HepG2 (cell line): ENCODE measurements around the gene FXN. TPM values are rescaled to one million over a fixed set of nuclear protein-coding genes. Genes with fewer than 3 reads are reported as not detected.

Experiments used
- FOXC1 ChIP-seq: sonication (generic); formaldehyde crosslinking; IDR thresholded peaks from 2 replicates; pipeline ENCODE4 v1.8.0; 2022; ENCODE audit warnings: mild to moderate bottlenecking, missing genetic modification reagents, borderline replicate concordance
- FOXJ3 ChIP-seq: sonication (generic); formaldehyde crosslinking; IDR thresholded peaks from 2 replicates; pipeline ENCODE4 v1.4.0; 2020; ENCODE audit warnings: missing genetic modification reagents, mild to moderate bottlenecking, borderline replicate concordance
- HOXA5 ChIP-seq: sonication (generic); formaldehyde crosslinking; IDR thresholded peaks from 2 replicates; pipeline ENCODE4 v1.4.0; 2020; ENCODE audit warnings: missing genetic modification reagents
- IKZF4 ChIP-seq: sonication (generic); formaldehyde crosslinking; IDR thresholded peaks from 2 replicates; pipeline ENCODE4 v1.5.1; 2020; ENCODE audit warnings: borderline replicate concordance, mild to moderate bottlenecking, low read depth, missing genetic modification reagents; ENCODE audit errors: not compliant biosample characterization
- NFYB ChIP-seq: sonication (generic); formaldehyde crosslinking; IDR thresholded peaks from 2 replicates; pipeline ENCODE4 v1.4.0; 2020; ENCODE audit warnings: missing genetic modification reagents
- NR2F1 ChIP-seq, 2 experiments: fragments of 450-650 bp in 1 of 2; formaldehyde crosslinking in 1 of 2; IDR thresholded peaks; 2 replicates each; pipeline versions ENCODE4 v1.5.0 to v1.6.1; 2016 to 2020; ENCODE audit warnings: mild to moderate bottlenecking in 1 of 2, missing compliant biosample characterization in 1 of 2, missing genetic modification reagents in 1 of 2, moderate library complexity in 1 of 2
- SNAI1 ChIP-seq: sonication (generic); formaldehyde crosslinking; IDR thresholded peaks from 2 replicates; pipeline ENCODE4 v1.5.0; 2020; ENCODE audit warnings: mild to moderate bottlenecking, missing genetic modification reagents, borderline replicate concordance
- SSRP1 ChIP-seq: IDR thresholded peaks from 2 replicates; pipeline ENCODE4 v1.6.1; 2016; ENCODE audit warnings: control low read depth
- XRCC5 ChIP-seq: fragments of 200-400 bp; formaldehyde crosslinking; optimal IDR thresholded peaks from 2 replicates; pipeline ENCODE3; 2017; ENCODE audit warnings: mild to moderate bottlenecking, low read length
- ZFP37 ChIP-seq: sonication (generic); formaldehyde crosslinking; IDR thresholded peaks from 2 replicates; pipeline ENCODE4 v1.4.0; 2020; ENCODE audit warnings: missing genetic modification reagents, borderline replicate concordance
- ZNF563 ChIP-seq: sonication (generic); formaldehyde crosslinking; IDR thresholded peaks from 2 replicates; pipeline ENCODE4 v1.8.0; 2022; ENCODE audit warnings: mild to moderate bottlenecking, moderate library complexity, missing genetic modification reagents
- polyA plus RNA-seq, 8 experiments: library from polyadenylated mRNA; depleted of rRNA in 3 of 8; stranded (reverse) in 7 of 8; unstranded in 1 of 8; fragments of >200 nt; fragmentation: Illumina TruSeq in 4 of 8; extraction: Trizol in 4 of 8; gene quantifications; 2 replicates each; pipeline versions ENCODE4 v1.2.1 to v1.2.3, GENCODE V29; 2011 to 2016; ENCODE audit warnings: low read depth in 4 of 8, missing spikeins in 1 of 8, mixed read lengths in 1 of 8; ENCODE audit not compliant: insufficient read depth in 1 of 8
- total RNA-seq, 5 experiments: library from RNA; depleted of rRNA; stranded (reverse); fragments of >200 nt; fragmentation: Illumina TruSeq; extraction: Trizol; gene quantifications; 2 replicates each; pipeline ENCODE4 v1.2.3, GENCODE V29; 2016; ENCODE audit warnings: low read depth in 1 of 5
- TF ChIP-seq, protein P1 (sequence below): sonication (generic); formaldehyde crosslinking; IDR thresholded peaks from 2 replicates; pipeline ENCODE4 v1.4.0; 2020; ENCODE audit warnings: missing genetic modification reagents
- TF ChIP-seq, protein P2 (sequence below), 2 experiments: fragments of 450-650 bp in 1 of 2; sonication (generic) in 1 of 2; formaldehyde crosslinking in 1 of 2; IDR thresholded peaks; 2 replicates each; pipeline versions ENCODE4 v1.6.1 to v1.8.0; 2016 to 2022; ENCODE audit warnings: antibody characterized with exemption in 1 of 2, mild to moderate bottlenecking in 1 of 2, missing genetic modification reagents in 1 of 2

The FXN gene
- total and polyA plus RNA-seq, 2 of the 13 experiments (the other 11 are each of a cell fraction or from before 2014, with no cell fraction given): 24.1 to 26.0 TPM

DNA sequence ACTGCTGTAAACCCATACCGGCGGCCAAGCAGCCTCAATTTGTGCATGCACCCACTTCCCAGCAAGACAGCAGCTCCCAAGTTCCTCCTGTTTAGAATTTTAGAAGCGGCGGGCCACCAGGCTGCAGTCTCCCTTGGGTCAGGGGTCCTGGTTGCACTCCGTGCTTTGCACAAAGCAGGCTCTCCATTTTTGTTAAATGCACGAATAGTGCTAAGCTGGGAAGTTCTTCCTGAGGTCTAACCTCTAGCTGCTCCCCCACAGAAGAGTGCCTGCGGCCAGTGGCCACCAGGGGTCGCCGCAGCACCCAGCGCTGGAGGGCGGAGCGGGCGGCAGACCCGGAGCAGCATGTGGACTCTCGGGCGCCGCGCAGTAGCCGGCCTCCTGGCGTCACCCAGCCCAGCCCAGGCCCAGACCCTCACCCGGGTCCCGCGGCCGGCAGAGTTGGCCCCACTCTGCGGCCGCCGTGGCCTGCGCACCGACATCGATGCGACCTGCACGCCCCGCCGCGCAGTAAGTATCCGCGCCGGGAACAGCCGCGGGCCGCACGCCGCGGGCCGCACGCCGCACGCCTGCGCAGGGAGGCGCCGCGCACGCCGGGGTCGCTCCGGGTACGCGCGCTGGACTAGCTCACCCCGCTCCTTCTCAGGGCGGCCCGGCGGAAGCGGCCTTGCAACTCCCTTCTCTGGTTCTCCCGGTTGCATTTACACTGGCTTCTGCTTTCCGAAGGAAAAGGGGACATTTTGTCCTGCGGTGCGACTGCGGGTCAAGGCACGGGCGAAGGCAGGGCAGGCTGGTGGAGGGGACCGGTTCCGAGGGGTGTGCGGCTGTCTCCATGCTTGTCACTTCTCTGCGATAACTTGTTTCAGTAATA is at the start of gene FXN (continued):
- TF ChIP-seq SNAI1 (CRISPR knock-in tag): peak; percentile 86; the same call in 1 of the 2 replicates
- TF ChIP-seq ZNF563 (CRISPR knock-in tag): peak; percentile 77
- TF ChIP-seq, protein P1, sequence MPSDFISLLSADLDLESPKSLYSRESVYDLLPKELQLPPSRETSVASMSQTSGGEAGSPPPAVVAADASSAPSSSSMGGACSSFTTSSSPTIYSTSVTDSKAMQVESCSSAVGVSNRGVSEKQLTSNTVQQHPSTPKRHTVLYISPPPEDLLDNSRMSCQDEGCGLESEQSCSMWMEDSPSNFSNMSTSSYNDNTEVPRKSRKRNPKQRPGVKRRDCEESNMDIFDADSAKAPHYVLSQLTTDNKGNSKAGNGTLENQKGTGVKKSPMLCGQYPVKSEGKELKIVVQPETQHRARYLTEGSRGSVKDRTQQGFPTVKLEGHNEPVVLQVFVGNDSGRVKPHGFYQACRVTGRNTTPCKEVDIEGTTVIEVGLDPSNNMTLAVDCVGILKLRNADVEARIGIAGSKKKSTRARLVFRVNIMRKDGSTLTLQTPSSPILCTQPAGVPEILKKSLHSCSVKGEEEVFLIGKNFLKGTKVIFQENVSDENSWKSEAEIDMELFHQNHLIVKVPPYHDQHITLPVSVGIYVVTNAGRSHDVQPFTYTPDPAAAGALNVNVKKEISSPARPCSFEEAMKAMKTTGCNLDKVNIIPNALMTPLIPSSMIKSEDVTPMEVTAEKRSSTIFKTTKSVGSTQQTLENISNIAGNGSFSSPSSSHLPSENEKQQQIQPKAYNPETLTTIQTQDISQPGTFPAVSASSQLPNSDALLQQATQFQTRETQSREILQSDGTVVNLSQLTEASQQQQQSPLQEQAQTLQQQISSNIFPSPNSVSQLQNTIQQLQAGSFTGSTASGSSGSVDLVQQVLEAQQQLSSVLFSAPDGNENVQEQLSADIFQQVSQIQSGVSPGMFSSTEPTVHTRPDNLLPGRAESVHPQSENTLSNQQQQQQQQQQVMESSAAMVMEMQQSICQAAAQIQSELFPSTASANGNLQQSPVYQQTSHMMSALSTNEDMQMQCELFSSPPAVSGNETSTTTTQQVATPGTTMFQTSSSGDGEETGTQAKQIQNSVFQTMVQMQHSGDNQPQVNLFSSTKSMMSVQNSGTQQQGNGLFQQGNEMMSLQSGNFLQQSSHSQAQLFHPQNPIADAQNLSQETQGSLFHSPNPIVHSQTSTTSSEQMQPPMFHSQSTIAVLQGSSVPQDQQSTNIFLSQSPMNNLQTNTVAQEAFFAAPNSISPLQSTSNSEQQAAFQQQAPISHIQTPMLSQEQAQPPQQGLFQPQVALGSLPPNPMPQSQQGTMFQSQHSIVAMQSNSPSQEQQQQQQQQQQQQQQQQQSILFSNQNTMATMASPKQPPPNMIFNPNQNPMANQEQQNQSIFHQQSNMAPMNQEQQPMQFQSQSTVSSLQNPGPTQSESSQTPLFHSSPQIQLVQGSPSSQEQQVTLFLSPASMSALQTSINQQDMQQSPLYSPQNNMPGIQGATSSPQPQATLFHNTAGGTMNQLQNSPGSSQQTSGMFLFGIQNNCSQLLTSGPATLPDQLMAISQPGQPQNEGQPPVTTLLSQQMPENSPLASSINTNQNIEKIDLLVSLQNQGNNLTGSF (CRISPR knock-in tag): peak; percentile 78; the same call in 1 of the 2 replicates
- TF ChIP-seq NR2F1 (CRISPR knock-in tag; IDR thresholded peaks at IDR 0.05): peak in 1 of 2 experiments; percentile 22; a peak in 1 of 4 replicates
- no peak for TF ChIP-seq SSRP1
- TF ChIP-seq HOXA5 (CRISPR knock-in tag): peak; percentile 63; the same call in 1 of the 2 replicates
- no peak for TF ChIP-seq NFYB (CRISPR knock-in tag)
- 0 out of 2 replicates have a peak, but pooled peaks have one; percentile 63 for TF ChIP-seq ZFP37 (CRISPR knock-in tag)
- TF ChIP-seq XRCC5: peak; percentile 98
- TF ChIP-seq FOXC1: no peak; the same call in 1 of the 2 replicates
- TF ChIP-seq, protein P2, sequence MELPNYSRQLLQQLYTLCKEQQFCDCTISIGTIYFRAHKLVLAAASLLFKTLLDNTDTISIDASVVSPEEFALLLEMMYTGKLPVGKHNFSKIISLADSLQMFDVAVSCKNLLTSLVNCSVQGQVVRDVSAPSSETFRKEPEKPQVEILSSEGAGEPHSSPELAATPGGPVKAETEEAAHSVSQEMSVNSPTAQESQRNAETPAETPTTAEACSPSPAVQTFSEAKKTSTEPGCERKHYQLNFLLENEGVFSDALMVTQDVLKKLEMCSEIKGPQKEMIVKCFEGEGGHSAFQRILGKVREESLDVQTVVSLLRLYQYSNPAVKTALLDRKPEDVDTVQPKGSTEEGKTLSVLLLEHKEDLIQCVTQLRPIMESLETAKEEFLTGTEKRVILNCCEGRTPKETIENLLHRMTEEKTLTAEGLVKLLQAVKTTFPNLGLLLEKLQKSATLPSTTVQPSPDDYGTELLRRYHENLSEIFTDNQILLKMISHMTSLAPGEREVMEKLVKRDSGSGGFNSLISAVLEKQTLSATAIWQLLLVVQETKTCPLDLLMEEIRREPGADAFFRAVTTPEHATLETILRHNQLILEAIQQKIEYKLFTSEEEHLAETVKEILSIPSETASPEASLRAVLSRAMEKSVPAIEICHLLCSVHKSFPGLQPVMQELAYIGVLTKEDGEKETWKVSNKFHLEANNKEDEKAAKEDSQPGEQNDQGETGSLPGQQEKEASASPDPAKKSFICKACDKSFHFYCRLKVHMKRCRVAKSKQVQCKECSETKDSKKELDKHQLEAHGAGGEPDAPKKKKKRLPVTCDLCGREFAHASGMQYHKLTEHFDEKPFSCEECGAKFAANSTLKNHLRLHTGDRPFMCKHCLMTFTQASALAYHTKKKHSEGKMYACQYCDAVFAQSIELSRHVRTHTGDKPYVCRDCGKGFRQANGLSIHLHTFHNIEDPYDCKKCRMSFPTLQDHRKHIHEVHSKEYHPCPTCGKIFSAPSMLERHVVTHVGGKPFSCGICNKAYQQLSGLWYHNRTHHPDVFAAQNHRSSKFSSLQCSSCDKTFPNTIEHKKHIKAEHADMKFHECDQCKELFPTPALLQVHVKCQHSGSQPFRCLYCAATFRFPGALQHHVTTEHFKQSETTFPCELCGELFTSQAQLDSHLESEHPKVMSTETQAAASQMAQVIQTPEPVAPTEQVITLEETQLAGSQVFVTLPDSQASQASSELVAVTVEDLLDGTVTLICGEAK (IDR thresholded peaks at IDR 0.05): no peak
- TF ChIP-seq, protein P2 (CRISPR knock-in tag; IDR thresholded peaks at IDR 0.05): 0 out of 2 replicates have a peak, but pooled peaks have one; percentile 49
- no peak; the same call in 1 of the 2 replicates for TF ChIP-seq FOXJ3 (CRISPR knock-in tag)
- TF ChIP-seq IKZF4 (CRISPR knock-in tag): peak; percentile 31
